Adipocyte (in vitro differentiated cells): Measurements from ENCODE around the gene GOLGA8B.

Experiments used
- DNase-seq: peaks from one replicate; pipeline ENCODE4 v3.0.0-alpha.2; 2015; ENCODE audit warnings: low read depth
- H3K27me3 ChIP-seq: replicated peaks from 2 replicates; pipeline ENCODE4 v1.7.0; 2013; ENCODE audit warnings: mild to moderate bottlenecking, low read length, moderate library complexity; ENCODE audit not compliant: control insufficient read depth, insufficient read depth
- H3K36me3 ChIP-seq: 2 replicates; pipeline ENCODE4 v1.7.0; 2013; ENCODE audit warnings: low read length, mild to moderate bottlenecking, moderate library complexity; ENCODE audit not compliant: control insufficient read depth, insufficient read depth, severe bottlenecking
- H3K4me1 ChIP-seq: 2 replicates; pipeline ENCODE4 v1.7.0; 2013; ENCODE audit warnings: mild to moderate bottlenecking, low read length, moderate library complexity; ENCODE audit not compliant: control insufficient read depth, insufficient read depth
- H3K4me3 ChIP-seq: 2 replicates; pipeline ENCODE4 v1.7.0; 2013; ENCODE audit warnings: mild to moderate bottlenecking, low read length, moderate library complexity
- H3K9ac ChIP-seq: 2 replicates; pipeline ENCODE4 v1.7.0; 2013; ENCODE audit warnings: mild to moderate bottlenecking, low read length, moderate library complexity
- H3K9me3 ChIP-seq: 2 replicates; pipeline ENCODE4 v1.7.0; 2013; ENCODE audit warnings: mild to moderate bottlenecking, low read length, moderate library complexity; ENCODE audit not compliant: control insufficient read depth

GOLGA8B gene

GRCh38 chr15:34613301-34613700 lies 29.9 kb upstream of the GOLGA8B start:
- Histone ChIP-seq H3K4me3 (no peak overlapping the region), H3K4me1 (peaks cover 10% of the 10 kb centered on the region)
- no peak for DNase-seq

GRCh38 chr15:34610354-34610753 lies 26.9 kb upstream of the GOLGA8B start:
- Histone ChIP-seq H3K36me3 (no peaks in the 10 kb centered on the region), H3K27me3 (peaks cover 26% of the 10 kb centered on the region), H3K4me3 (no peak overlapping the region), H3K9me3 (no peaks in the 10 kb centered on the region), H3K4me1 (peaks cover 7% of the 10 kb centered on the region), H3K9ac (no peak overlapping the region)
- peak; percentile 36 for DNase-seq

More at GRCh38 chr15:34613301-34613700, 29.9 kb upstream of the GOLGA8B start:
- no peaks in the 10 kb centered on the region for H3K9me3 ChIP-seq
- no peak overlapping the region for H3K9ac ChIP-seq
- no peaks in the 10 kb centered on the region for H3K36me3 ChIP-seq
- H3K27me3 ChIP-seq = peaks cover 21% of the 10 kb centered on the region

- H3K36me3 ChIP-seq = no peaks in the 10 kb centered on the region
- H3K9ac ChIP-seq = no peak overlapping the region
- peaks cover 7% of the 10 kb centered on the region for H3K4me1 ChIP-seq
- H3K27me3 ChIP-seq = peaks cover 29% of the 10 kb centered on the region
- no peak for DNase-seq
- H3K9me3 ChIP-seq = no peaks in the 10 kb centered on the region
- no peak overlapping the region for H3K4me3 ChIP-seq
These were observed 25.9 kb upstream of the GOLGA8B start for GRCh38 chr15:34609102-34610057.

GRCh38 chr15:34608517-34608916 lies 25.1 kb upstream of the GOLGA8B start:
- no peak for DNase-seq

GRCh38 chr15:34607832-34608231 lies 24.4 kb upstream of the GOLGA8B start:
- Histone ChIP-seq H3K9ac (no peak overlapping the region), H3K36me3 (no peaks in the 10 kb centered on the region), H3K9me3 (no peaks in the 10 kb centered on the region), H3K4me1 (peaks cover 4% of the 10 kb centered on the region), H3K4me3 (no peak overlapping the region), H3K27me3 (peaks cover 37% of the 10 kb centered on the region)
- no peak for DNase-seq

More at GRCh38 chr15:34608517-34608916, 25.1 kb upstream of the GOLGA8B start:
- Histone ChIP-seq H3K36me3 (no peaks in the 10 kb centered on the region), H3K9ac (no peak overlapping the region), H3K4me3 (no peak overlapping the region), H3K27me3 (peaks cover 33% of the 10 kb centered on the region), H3K9me3 (no peaks in the 10 kb centered on the region), H3K4me1 (peaks cover 7% of the 10 kb centered on the region)

GRCh38 chr15:34606545-34606944 lies 23.1 kb upstream of the GOLGA8B start:
- peaks cover 39% of the 10 kb centered on the region for H3K27me3 ChIP-seq
- no peak overlapping the region for H3K4me3 ChIP-seq
- peaks cover 4% of the 10 kb centered on the region for H3K4me1 ChIP-seq
- H3K36me3 ChIP-seq = no peaks in the 10 kb centered on the region
- H3K9ac ChIP-seq = no peak overlapping the region
- no peak for DNase-seq
- H3K9me3 ChIP-seq = no peaks in the 10 kb centered on the region

GRCh38 chr15:34606131-34606530 lies 22.7 kb upstream of the GOLGA8B start:
- no peak overlapping the region for H3K9ac ChIP-seq
- DNase-seq = no peak

GRCh38 chr15:34603095-34603494 lies 19.6 kb upstream of the GOLGA8B start:
- H3K9ac ChIP-seq = no peak overlapping the region
- no peaks in the 10 kb centered on the region for H3K4me1 ChIP-seq
- peaks cover 18% of the 10 kb centered on the region for H3K27me3 ChIP-seq
- H3K9me3 ChIP-seq = no peaks in the 10 kb centered on the region
- no peak for DNase-seq
- H3K4me3 ChIP-seq = no peak overlapping the region
- no peaks in the 10 kb centered on the region for H3K36me3 ChIP-seq

More at GRCh38 chr15:34606131-34606530, 22.7 kb upstream of the GOLGA8B start:
- Histone ChIP-seq H3K9me3 (no peaks in the 10 kb centered on the region), H3K4me1 (peaks cover under 1% of the 10 kb centered on the region), H3K36me3 (no peaks in the 10 kb centered on the region), H3K27me3 (peaks cover 39% of the 10 kb centered on the region), H3K4me3 (no peak overlapping the region)

- no peak overlapping the region for H3K9ac ChIP-seq
- peaks cover 13% of the 10 kb centered on the region for H3K27me3 ChIP-seq
- no peaks in the 10 kb centered on the region for H3K9me3 ChIP-seq
- no peaks in the 10 kb centered on the region for H3K36me3 ChIP-seq
- H3K4me1 ChIP-seq = no peaks in the 10 kb centered on the region
- DNase-seq = no peak
- no peak overlapping the region for H3K4me3 ChIP-seq
These were observed 17.5 kb upstream of the GOLGA8B start for GRCh38 chr15:34600923-34601322.

- Histone ChIP-seq H3K4me3 (no peak overlapping the region), H3K9ac (no peak overlapping the region), H3K36me3 (no peaks in the 10 kb centered on the region), H3K4me1 (no peaks in the 10 kb centered on the region), H3K27me3 (peaks cover 6% of the 10 kb centered on the region), H3K9me3 (no peaks in the 10 kb centered on the region)
- no peak for DNase-seq
These were observed 15.5 kb upstream of the GOLGA8B start for GRCh38 chr15:34598799-34599585.

- Histone ChIP-seq H3K36me3 (no peaks in the 10 kb centered on the region), H3K4me1 (no peaks in the 10 kb centered on the region), H3K4me3 (no peak overlapping the region), H3K27me3 (no peaks in the 10 kb centered on the region), H3K9me3 (no peaks in the 10 kb centered on the region), H3K9ac (no peak overlapping the region)
- DNase-seq = no peak
These were observed 13.9 kb upstream of the GOLGA8B start for GRCh38 chr15:34597316-34597715.
